Stimulated activated CD8-positive, alpha-beta memory T cell treated with anti-CD3 and anti-CD28 coated beads, Interleukin-4, amount 100 ng/mL, for 4 hours (primary cell): ENCODE results near the gene HK1.
"Not testable (repeated sequence)": the region's sequence is repeated elsewhere in the genome, so short reads cannot be mapped to it uniquely, and the experiment has no call there.

Experiments
- DNase-seq, 2 donors: peaks; one replicate each; pipeline ENCODE4 v3.0.0-alpha.2; 2020; ENCODE audit warnings: low read depth in 2 of 2, low spot score in 1 of 2

The HK1 gene

GRCh38 chr10:69326692-69327091 is 48.4 kb downstream of the HK1 start:
- no peak for DNase-seq

GRCh38 chr10:69327463-69328379 is 49.4 kb downstream of the HK1 start:
- DNase-seq: no peak

GRCh38 chr10:69328380-69328735 is 50.1 kb downstream of the HK1 start:
- no peak for DNase-seq

GRCh38 chr10:69328888-69329287 is 50.6 kb downstream of the HK1 start:
- DNase-seq: not testable (repeated sequence)

- no peak for DNase-seq
These were observed 51.5 kb downstream of the HK1 start for GRCh38 chr10:69329721-69330178.

GRCh38 chr10:69331161-69331560 is 52.9 kb downstream of the HK1 start:
- no peak for DNase-seq

- DNase-seq: no peak
These were observed 54.1 kb downstream of the HK1 start for GRCh38 chr10:69332278-69333010.

GRCh38 chr10:69333205-69333604 is 54.9 kb downstream of the HK1 start:
- DNase-seq: no peak

- not testable (repeated sequence) for DNase-seq
These were observed 55.6 kb downstream of the HK1 start for GRCh38 chr10:69333865-69334301.

GRCh38 chr10:69334302-69335062 is 56.2 kb downstream of the HK1 start:
- DNase-seq: no peak

- DNase-seq: no peak
These were observed 56.8 kb downstream of the HK1 start for GRCh38 chr10:69335063-69335587.

- no peak for DNase-seq
These were observed 57.3 kb downstream of the HK1 start for GRCh38 chr10:69335613-69336012.

GRCh38 chr10:69336952-69337295 is 58.6 kb downstream of the HK1 start:
- DNase-seq: no peak

- no peak for DNase-seq
These were observed 59.2 kb downstream of the HK1 start for GRCh38 chr10:69337296-69338132.

- no peak for DNase-seq
These were observed 59.8 kb downstream of the HK1 start for GRCh38 chr10:69338133-69338456.

GRCh38 chr10:69338547-69339450 is 60.5 kb downstream of the HK1 start:
- DNase-seq: no peak

- no peak for DNase-seq
These were observed 62.4 kb downstream of the HK1 start for GRCh38 chr10:69340695-69341094.

GRCh38 chr10:69343905-69344304 is 65.6 kb downstream of the HK1 start:
- DNase-seq: no peak

GRCh38 chr10:69344591-69345252 is 66.4 kb downstream of the HK1 start:
- no peak for DNase-seq
